ENCODE data around the gene ZBTB26. TPM values are rescaled to one million over a fixed set of nuclear protein-coding genes. Genes with fewer than 3 reads are reported as not detected.

Gene ZBTB26
- total RNA-seq, 1 experiment from 2014 or later: 4.5 TPM

DNA sequence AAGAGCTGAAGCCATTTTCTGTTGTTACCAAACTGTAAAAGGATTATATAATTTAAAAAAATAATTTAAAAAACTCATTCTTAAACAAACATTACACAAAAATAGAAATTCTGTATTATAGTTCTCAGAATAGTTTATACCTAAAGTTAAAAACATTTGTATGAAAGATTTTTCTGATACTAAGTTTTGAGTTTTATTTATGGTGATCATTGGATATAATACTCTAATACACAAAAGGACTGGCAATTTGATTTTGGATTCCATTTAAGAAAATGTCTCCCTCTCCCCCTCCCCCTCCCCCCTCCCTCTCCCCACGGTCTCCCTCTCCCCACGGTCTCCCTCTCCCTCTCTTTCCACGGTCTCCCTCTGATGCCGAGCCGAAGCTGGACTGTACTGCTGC lies 65.2 kb downstream of the ZBTB26 start:
- DNase-seq (ENCODE audit: low read depth, low spot score) (no peak), ATAC-seq (no peak)
- intact Hi-C loops (cut with micrococcal nuclease; ENCODE audit: unreplicated experiment) (no loop called here), in situ Hi-C loops (cut with HindIII; ENCODE audit: low pct_unique_long_range_greater_than_20kb, low sequenced_read_pairs) (no loop called here)
- Histone ChIP-seq H3K27ac (ENCODE audit: low read length) (no peak overlapping the region), H3K9me3 (ENCODE audit: control insufficient read depth, insufficient read depth, low read depth, low read length) (no peaks in the 10 kb centered on the region), H3K36me3 (ENCODE audit: control insufficient read depth, insufficient read depth, low read length) (no peaks in the 10 kb centered on the region), H3K27me3 (ENCODE audit: control insufficient read depth, insufficient read depth, low read length) (no peaks in the 10 kb centered on the region), H3K4me3 (ENCODE audit: low read depth in 2 of 2, low read length in 2 of 2) (no peak overlapping the region), H3K4me1 (ENCODE audit: control insufficient read depth, insufficient read depth, low read length) (no peaks in the 10 kb centered on the region; the same call in 1 of the 2 replicates)
- TF ChIP-seq, protein P1, sequence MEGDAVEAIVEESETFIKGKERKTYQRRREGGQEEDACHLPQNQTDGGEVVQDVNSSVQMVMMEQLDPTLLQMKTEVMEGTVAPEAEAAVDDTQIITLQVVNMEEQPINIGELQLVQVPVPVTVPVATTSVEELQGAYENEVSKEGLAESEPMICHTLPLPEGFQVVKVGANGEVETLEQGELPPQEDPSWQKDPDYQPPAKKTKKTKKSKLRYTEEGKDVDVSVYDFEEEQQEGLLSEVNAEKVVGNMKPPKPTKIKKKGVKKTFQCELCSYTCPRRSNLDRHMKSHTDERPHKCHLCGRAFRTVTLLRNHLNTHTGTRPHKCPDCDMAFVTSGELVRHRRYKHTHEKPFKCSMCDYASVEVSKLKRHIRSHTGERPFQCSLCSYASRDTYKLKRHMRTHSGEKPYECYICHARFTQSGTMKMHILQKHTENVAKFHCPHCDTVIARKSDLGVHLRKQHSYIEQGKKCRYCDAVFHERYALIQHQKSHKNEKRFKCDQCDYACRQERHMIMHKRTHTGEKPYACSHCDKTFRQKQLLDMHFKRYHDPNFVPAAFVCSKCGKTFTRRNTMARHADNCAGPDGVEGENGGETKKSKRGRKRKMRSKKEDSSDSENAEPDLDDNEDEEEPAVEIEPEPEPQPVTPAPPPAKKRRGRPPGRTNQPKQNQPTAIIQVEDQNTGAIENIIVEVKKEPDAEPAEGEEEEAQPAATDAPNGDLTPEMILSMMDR (IDR thresholded peaks at IDR 0.05): no peak
- TF ChIP-seq SIN3A (IDR thresholded peaks at IDR 0.05; ENCODE audit: borderline replicate concordance, insufficient read depth, low read depth, low read length): no peak
- POLR2A ChIA-PET: no interaction called here
- CTCF ChIA-PET: no interaction called here
- no TSS peak for BruUV-seq (replicated peaks)

Other genes with a start within 250 kb of the ZBTB26 start
- gene OR1L4, start 207.5 kb downstream of the ZBTB26 start, total RNA-seq (2021; ENCODE audit: unreplicated experiment): not detected
- gene OR1L6, start 189.2 kb downstream of the ZBTB26 start, total RNA-seq (2021; ENCODE audit: unreplicated experiment): not detected
- gene OR5C1, start 142.6 kb downstream of the ZBTB26 start, total RNA-seq (2021; ENCODE audit: unreplicated experiment): not detected
- not detected for gene OR1K1, start 131.4 kb downstream of the ZBTB26 start, total RNA-seq (2021; ENCODE audit: unreplicated experiment)
- gene PDCL, start 102.9 kb downstream of the ZBTB26 start, total RNA-seq (2021; ENCODE audit: unreplicated experiment): 12.4 TPM
- gene RC3H2, start 26.2 kb downstream of the ZBTB26 start, total RNA-seq (2021; ENCODE audit: unreplicated experiment): 57.6 TPM
- gene ZBTB6, start 18.2 kb downstream of the ZBTB26 start, total RNA-seq (2021; ENCODE audit: unreplicated experiment): 5.9 TPM
- gene RABGAP1, start 9.5 kb upstream of the ZBTB26 start, total RNA-seq (2021; ENCODE audit: unreplicated experiment): 41.4 TPM
- not detected for gene GPR21, start 102.2 kb upstream of the ZBTB26 start, total RNA-seq (2021; ENCODE audit: unreplicated experiment)